Neuronal stem cell (in vitro differentiated cells): ENCODE measurements around the gene CARD18.

Experiments used
- DNase-seq: peaks from one replicate; pipeline ENCODE4 v3.0.0-alpha.2; 2013; ENCODE audit warnings: low spot score
- H2AFZ ChIP-seq: one replicate; pipeline ENCODE4 v1.6.1; 2013; ENCODE audit warnings: mild to moderate bottlenecking, low read length, inconsistent platforms
- H2AK5ac ChIP-seq: 2 replicates; pipeline ENCODE4 v1.6.1; 2013; ENCODE audit warnings: low read depth, mild to moderate bottlenecking, inconsistent platforms, low read length, moderate library complexity, mixed read lengths
- H2BK120ac ChIP-seq: 2 replicates; pipeline ENCODE4 v1.6.1; 2013; ENCODE audit warnings: low read depth, mild to moderate bottlenecking, inconsistent platforms, low read length, moderate library complexity, mixed read lengths
- H2BK12ac ChIP-seq: one replicate; pipeline ENCODE4 v1.6.1; 2013; ENCODE audit warnings: low read length, inconsistent platforms
- H2BK15ac ChIP-seq: 2 replicates; pipeline ENCODE4 v1.6.1; 2013; ENCODE audit warnings: mild to moderate bottlenecking, low read length, inconsistent platforms, mixed read lengths
- H2BK5ac ChIP-seq: one replicate; pipeline ENCODE4 v1.6.1; 2013; ENCODE audit warnings: inconsistent platforms, mild to moderate bottlenecking, low read length, moderate library complexity
- H3K14ac ChIP-seq: one replicate; pipeline ENCODE4 v1.6.1; 2013; ENCODE audit warnings: low read length, inconsistent platforms
- H3K18ac ChIP-seq: 2 replicates; pipeline ENCODE4 v1.6.1; 2013; ENCODE audit warnings: low read length, inconsistent platforms
- H3K23ac ChIP-seq: 2 replicates; pipeline ENCODE4 v1.6.1; 2013; ENCODE audit warnings: low read depth, mild to moderate bottlenecking, mixed read lengths, low read length, inconsistent platforms; ENCODE audit not compliant: poor library complexity
- H3K27ac ChIP-seq: replicated peaks from 3 replicates; pipeline ENCODE4 v1.5.1; 2013; ENCODE audit warnings: low read length, inconsistent platforms
- H3K27me3 ChIP-seq, 3 experiments: 2 replicates each; pipeline ENCODE4 v1.6.1; 2013; ENCODE audit warnings: low read length in 3 of 3, mild to moderate bottlenecking in 2 of 3, inconsistent platforms in 1 of 3, low read depth in 1 of 3, mixed read lengths in 1 of 3, moderate library complexity in 1 of 3; ENCODE audit not compliant: control insufficient read depth in 3 of 3, insufficient read depth in 3 of 3
- H3K36me3 ChIP-seq, 2 donors: replicated peaks in 1 of 2; 2 replicates each; pipeline ENCODE4 v1.6.1; 2013; ENCODE audit warnings: low read length in 2 of 2; ENCODE audit not compliant: control insufficient read depth in 2 of 2, insufficient read depth in 2 of 2
- H3K4ac ChIP-seq: 2 replicates; pipeline ENCODE4 v1.6.1; 2013; ENCODE audit warnings: inconsistent platforms, mild to moderate bottlenecking, low read length, moderate library complexity
- H3K4me1 ChIP-seq, 2 donors: 1 replicate in 1 of 2; 2 replicates in 1 of 2; pipeline ENCODE4 v1.6.1; 2013; ENCODE audit warnings: low read length in 2 of 2, low read depth in 1 of 2; ENCODE audit not compliant: control insufficient read depth in 2 of 2, insufficient read depth in 1 of 2
- H3K4me2 ChIP-seq: one replicate; pipeline ENCODE4 v1.6.1; 2013; ENCODE audit warnings: mild to moderate bottlenecking, low read length, inconsistent platforms; ENCODE audit not compliant: insufficient read depth, poor library complexity, severe bottlenecking
- H3K4me3 ChIP-seq, 2 donors: 2 replicates each; pipeline ENCODE4 v1.5.1; 2013; ENCODE audit warnings: low read length in 2 of 2, mild to moderate bottlenecking in 2 of 2, inconsistent platforms in 1 of 2, moderate library complexity in 1 of 2
- H3K79me1 ChIP-seq: one replicate; pipeline ENCODE4 v1.6.1; 2013; ENCODE audit warnings: low read depth, mild to moderate bottlenecking, inconsistent platforms, low read length, moderate library complexity
- H3K9ac ChIP-seq: one replicate; pipeline ENCODE4 v1.6.1; 2013; ENCODE audit warnings: mild to moderate bottlenecking, low read depth, low read length, inconsistent platforms; ENCODE audit not compliant: poor library complexity
- H3K9me3 ChIP-seq, 2 donors: replicated peaks in 1 of 2; 2 replicates each; pipeline versions ENCODE3 to v1.6.1; 2013; ENCODE audit warnings: low read length in 2 of 2, mild to moderate bottlenecking in 2 of 2, inconsistent platforms in 1 of 2, low read depth in 1 of 2, mixed read lengths in 1 of 2, moderate library complexity in 1 of 2; ENCODE audit not compliant: control insufficient read depth in 2 of 2, insufficient read depth in 1 of 2
- H4K8ac ChIP-seq: one replicate; pipeline ENCODE4 v1.6.1; 2013; ENCODE audit warnings: low read depth, mild to moderate bottlenecking, inconsistent platforms, low read length, moderate library complexity
- H4K91ac ChIP-seq: one replicate; pipeline ENCODE4 v1.6.1; 2013; ENCODE audit warnings: low read length, low read depth, mild to moderate bottlenecking, inconsistent platforms; ENCODE audit not compliant: poor library complexity
- WGBS, 2 donors: extraction: QIAGEN DNeasy Blood & Tissue Kit; methylation state at CpG; one replicate each; pipeline ENCODE4 v1.1.7; 2013; ENCODE audit warnings: missing lambda C conversion rate in 2 of 2, mixed read lengths in 1 of 2; ENCODE audit not compliant: insufficient read length in 2 of 2, insufficient replicate concordance in 1 of 2; ENCODE audit errors: extremely low coverage in 2 of 2; 5-methylcytosine and 5-hydroxymethylcytosine counted together

Gene CARD18

GRCh38 chr11:105181100-105181499 lies 41.5 kb upstream of the CARD18 start:
- no peak overlapping the region for H3K18ac ChIP-seq
- no peak overlapping the region for H2BK15ac ChIP-seq
- no peak overlapping the region for H3K4me3 ChIP-seq
- no peaks in the 10 kb centered on the region for H3K79me1 ChIP-seq
- H2BK5ac ChIP-seq = no peak overlapping the region
- H3K4me2 ChIP-seq = no peak overlapping the region
- H4K8ac ChIP-seq = no peak overlapping the region
- H3K4me1 ChIP-seq = no peaks in the 10 kb centered on the region
- H2BK120ac ChIP-seq = no peak overlapping the region
- H3K36me3 ChIP-seq = no peaks in the 10 kb centered on the region
- H3K27ac ChIP-seq = no peak overlapping the region
- H3K23ac ChIP-seq = no peak overlapping the region
- H2BK12ac ChIP-seq = no peak overlapping the region
- H3K27me3 ChIP-seq = no peaks in the 10 kb centered on the region
- H4K91ac ChIP-seq = no peak overlapping the region
- H3K4ac ChIP-seq = no peak overlapping the region
- no peak for DNase-seq
- WGBS, 2 donors = no CpG with 5 or more reads among the region's 2 CpGs
- H3K9ac ChIP-seq = no peak overlapping the region
- no peaks in the 10 kb centered on the region for H3K9me3 ChIP-seq
- H2AFZ ChIP-seq = no peak overlapping the region
- no peak overlapping the region for H2AK5ac ChIP-seq
- H3K14ac ChIP-seq = no peak overlapping the region

GRCh38 chr11:105179542-105180278 lies 40.1 kb upstream of the CARD18 start:
- no peaks in the 10 kb centered on the region for H3K4me1 ChIP-seq
- DNase-seq = no peak
- H3K23ac ChIP-seq = no peak overlapping the region
- no peak overlapping the region for H3K14ac ChIP-seq
- H3K4me2 ChIP-seq = no peak overlapping the region
- no peak overlapping the region for H3K18ac ChIP-seq
- H3K27ac ChIP-seq = no peak overlapping the region
- no peak overlapping the region for H2BK12ac ChIP-seq
- H2AFZ ChIP-seq = no peak overlapping the region
- no peak overlapping the region for H3K4ac ChIP-seq
- H3K4me3 ChIP-seq = no peak overlapping the region
- H2AK5ac ChIP-seq = no peak overlapping the region
- H3K9me3 ChIP-seq = no peaks in the 10 kb centered on the region
- H3K27me3 ChIP-seq = no peaks in the 10 kb centered on the region
- H4K91ac ChIP-seq = no peak overlapping the region
- no peaks in the 10 kb centered on the region for H3K79me1 ChIP-seq
- no peak overlapping the region for H4K8ac ChIP-seq
- WGBS, 2 donors = no CpG with 5 or more reads among the region's 5 CpGs
- H2BK120ac ChIP-seq = no peak overlapping the region
- H2BK5ac ChIP-seq = no peak overlapping the region
- no peak overlapping the region for H3K9ac ChIP-seq
- H2BK15ac ChIP-seq = no peak overlapping the region
- no peaks in the 10 kb centered on the region for H3K36me3 ChIP-seq

- Histone ChIP-seq H3K4me1 (no peaks in the 10 kb centered on the region), H3K4me3 (no peak overlapping the region), H4K91ac (no peak overlapping the region), H3K79me1 (no peaks in the 10 kb centered on the region), H3K9me3 (no peaks in the 10 kb centered on the region), H3K4ac (no peak overlapping the region), H2BK5ac (no peak overlapping the region), H3K18ac (no peak overlapping the region), H3K36me3 (no peaks in the 10 kb centered on the region), H4K8ac (no peak overlapping the region), H3K23ac (no peak overlapping the region), H2BK120ac (no peak overlapping the region), H3K4me2 (no peak overlapping the region), H3K27ac (no peak overlapping the region), H2BK12ac (no peak overlapping the region), H3K9ac (no peak overlapping the region), H2BK15ac (no peak overlapping the region), H3K27me3 (no peaks in the 10 kb centered on the region), H2AK5ac (no peak overlapping the region), H2AFZ (peak overlapping the region; percentile 43), H3K14ac (no peak overlapping the region)
- no peak for DNase-seq
Observed at GRCh38 chr11:105177658-105178057, 38.1 kb upstream of the CARD18 start.

- Histone ChIP-seq H3K4me1 (no peaks in the 10 kb centered on the region), H3K27ac (no peak overlapping the region), H2AFZ (no peak overlapping the region), H3K14ac (no peak overlapping the region), H2BK12ac (no peak overlapping the region), H3K9me3 (no peaks in the 10 kb centered on the region), H3K4me3 (no peak overlapping the region), H3K79me1 (no peaks in the 10 kb centered on the region), H3K27me3 (no peaks in the 10 kb centered on the region), H4K91ac (no peak overlapping the region), H3K23ac (no peak overlapping the region), H3K9ac (no peak overlapping the region), H3K18ac (no peak overlapping the region), H3K4me2 (no peak overlapping the region), H2BK15ac (no peak overlapping the region), H2BK5ac (no peak overlapping the region), H3K4ac (no peak overlapping the region), H3K36me3 (no peaks in the 10 kb centered on the region), H4K8ac (no peak overlapping the region), H2BK120ac (no peak overlapping the region), H2AK5ac (no peak overlapping the region)
- DNase-seq = no peak
Observed at GRCh38 chr11:105168457-105168856, 28.9 kb upstream of the CARD18 start.
